Urinary bladder (tissue), 4 donors: ENCODE results near the gene WWTR1. TPM values are rescaled to one million over a fixed set of nuclear protein-coding genes. Genes with fewer than 3 reads are reported as not detected.

Experiments
- DNase-seq: peaks from one replicate; pipeline ENCODE4 v3.0.0-alpha.2; 2015; ENCODE audit errors: extremely low spot score
- H3K27ac ChIP-seq: one replicate; pipeline ENCODE4 v1.5.1; 2013; ENCODE audit warnings: low read depth, mild to moderate bottlenecking, moderate library complexity
- H3K36me3 ChIP-seq: one replicate; pipeline ENCODE4 v1.6.1; 2013; ENCODE audit warnings: mild to moderate bottlenecking, moderate library complexity; ENCODE audit not compliant: insufficient read depth
- H3K4me1 ChIP-seq: one replicate; pipeline ENCODE4 v1.6.1; 2013; ENCODE audit warnings: mild to moderate bottlenecking, moderate library complexity; ENCODE audit not compliant: insufficient read depth
- H3K4me3 ChIP-seq: one replicate; pipeline ENCODE4 v1.5.1; 2013; ENCODE audit warnings: low read depth, low read length
- WGBS: extraction: QIAGEN DNeasy Blood & Tissue Kit; methylation state at CpG from one replicate; pipeline ENCODE4 v1.1.7; 2013; 5-methylcytosine and 5-hydroxymethylcytosine counted together
- polyA plus RNA-seq: library from polyadenylated mRNA; stranded (reverse); fragments of 200-250 nt; gene quantifications from one replicate; pipeline ENCODE4 v1.2.3, GENCODE V29; 2013
- total RNA-seq: library from RNA; depleted of rRNA; stranded (reverse); fragments of >200 nt; gene quantifications from one replicate; pipeline ENCODE4 v1.2.3, GENCODE V29; 2014
- donor health status: healthy with polysubstance abuse.
- donor health status: healthy.

WWTR1 gene
- total and polyA plus RNA-seq, 2 donors, result 136 to 155 TPM

GRCh38 chr3:149587383-149587782, 70.4 kb downstream of the WWTR1 start:
- Histone ChIP-seq H3K36me3 (no peaks in the 10 kb centered on the region), H3K4me3 (no peak overlapping the region), H3K4me1 (no peaks in the 10 kb centered on the region), H3K27ac (no peak overlapping the region)
- no peak for DNase-seq
- 64% methylated on average over 5 of the region's 5 CpGs for WGBS

GRCh38 chr3:149586871-149587270, 71.0 kb downstream of the WWTR1 start:
- Histone ChIP-seq H3K4me3 (no peak overlapping the region), H3K4me1 (no peaks in the 10 kb centered on the region), H3K36me3 (no peaks in the 10 kb centered on the region), H3K27ac (no peak overlapping the region)
- no peak for DNase-seq
- 79% methylated on average over 1 of the region's 1 CpG for WGBS

- no peaks in the 10 kb centered on the region for H3K4me1 ChIP-seq
- no peaks in the 10 kb centered on the region for H3K36me3 ChIP-seq
- no peak overlapping the region for H3K4me3 ChIP-seq
- no peak for DNase-seq
- WGBS, result 70% methylated on average over 2 of the region's 2 CpGs
- H3K27ac ChIP-seq, result no peak overlapping the region
Observed at GRCh38 chr3:149585401-149585726, 72.5 kb downstream of the WWTR1 start.

GRCh38 chr3:149583921-149584635, 73.7 kb downstream of the WWTR1 start:
- 62% methylated on average over 5 of the region's 5 CpGs for WGBS
- no peak overlapping the region for H3K27ac ChIP-seq
- H3K4me3 ChIP-seq, result no peak overlapping the region
- DNase-seq, result no peak
- no peaks in the 10 kb centered on the region for H3K36me3 ChIP-seq
- H3K4me1 ChIP-seq, result no peaks in the 10 kb centered on the region

GRCh38 chr3:149582395-149582794, 75.4 kb downstream of the WWTR1 start:
- no peak overlapping the region for H3K27ac ChIP-seq
- no peaks in the 10 kb centered on the region for H3K4me1 ChIP-seq
- H3K4me3 ChIP-seq, result no peak overlapping the region
- 75% methylated on average over 7 of the region's 7 CpGs for WGBS
- no peak for DNase-seq
- H3K36me3 ChIP-seq, result no peaks in the 10 kb centered on the region

GRCh38 chr3:149581681-149582370, 76.0 kb downstream of the WWTR1 start:
- Histone ChIP-seq H3K4me3 (no peak overlapping the region), H3K36me3 (no peaks in the 10 kb centered on the region), H3K27ac (no peak overlapping the region), H3K4me1 (no peaks in the 10 kb centered on the region)
- WGBS, result 30% methylated on average over 8 of the region's 8 CpGs
- no peak for DNase-seq

- no peak for DNase-seq
- no peaks in the 10 kb centered on the region for H3K36me3 ChIP-seq
- no peaks in the 10 kb centered on the region for H3K4me1 ChIP-seq
- peak overlapping the region; percentile 18 for H3K27ac ChIP-seq
- 37% methylated on average over 2 of the region's 2 CpGs for WGBS
- no peak overlapping the region for H3K4me3 ChIP-seq
Observed at GRCh38 chr3:149581248-149581647, 76.6 kb downstream of the WWTR1 start.

- no peak overlapping the region for H3K27ac ChIP-seq
- no peak for DNase-seq
- H3K4me1 ChIP-seq, result no peaks in the 10 kb centered on the region
- H3K4me3 ChIP-seq, result no peak overlapping the region
- 52% methylated on average over 4 of the region's 4 CpGs for WGBS
- H3K36me3 ChIP-seq, result no peaks in the 10 kb centered on the region
Observed at GRCh38 chr3:149579838-149580542, 77.8 kb downstream of the WWTR1 start.

- no peaks in the 10 kb centered on the region for H3K4me1 ChIP-seq
- H3K4me3 ChIP-seq, result no peak overlapping the region
- DNase-seq, result no peak
- 79% methylated on average over 1 of the region's 1 CpG for WGBS
- H3K27ac ChIP-seq, result no peak overlapping the region
- no peaks in the 10 kb centered on the region for H3K36me3 ChIP-seq
Observed at GRCh38 chr3:149579161-149579560, 78.7 kb downstream of the WWTR1 start.

- 97% methylated on average over 2 of the region's 2 CpGs for WGBS
- Histone ChIP-seq H3K36me3 (no peaks in the 10 kb centered on the region), H3K27ac (no peak overlapping the region), H3K4me3 (no peak overlapping the region), H3K4me1 (no peaks in the 10 kb centered on the region)
- DNase-seq, result no peak
Observed at GRCh38 chr3:149577801-149578200, 80.0 kb downstream of the WWTR1 start.

- no peaks in the 10 kb centered on the region for H3K4me1 ChIP-seq
- peak; percentile 73 for DNase-seq
- 26% methylated on average over 5 of the region's 5 CpGs for WGBS
- H3K4me3 ChIP-seq, result no peak overlapping the region
- peak overlapping the region; percentile 40 for H3K27ac ChIP-seq
- no peaks in the 10 kb centered on the region for H3K36me3 ChIP-seq
Observed at GRCh38 chr3:149575961-149576564, 81.8 kb downstream of the WWTR1 start.

GRCh38 chr3:149575213-149575960, 82.4 kb downstream of the WWTR1 start:
- no peak overlapping the region for H3K4me3 ChIP-seq
- H3K4me1 ChIP-seq, result no peaks in the 10 kb centered on the region
- WGBS, result 24% methylated on average over 7 of the region's 7 CpGs
- DNase-seq, result no peak
- H3K27ac ChIP-seq, result peak overlapping the region; percentile 40
- H3K36me3 ChIP-seq, result no peaks in the 10 kb centered on the region

- Histone ChIP-seq H3K4me3 (no peak overlapping the region), H3K4me1 (no peaks in the 10 kb centered on the region), H3K27ac (no peak overlapping the region), H3K36me3 (no peaks in the 10 kb centered on the region)
- DNase-seq, result no peak
- WGBS, result 72% methylated on average over 6 of the region's 6 CpGs
Observed at GRCh38 chr3:149572796-149573414, 84.9 kb downstream of the WWTR1 start.
